ENCODE results near the gene SLC17A7. TPM values are rescaled to one million over a fixed set of nuclear protein-coding genes. Genes with fewer than 3 reads are reported as not detected.

The SLC17A7 gene
- total and polyA plus RNA-seq, 2 of the 13 experiments (the other 11 are each of a cell fraction or from before 2014, with no cell fraction given) = 0.32 TPM; not detected in 1

GRCh38 chr19:49490287-49491029 lies 49.1 kb upstream of the SLC17A7 start:
- Histone ChIP-seq H3K4me1 (ENCODE audit: insufficient read depth, low read length) (peaks cover 36% of the 10 kb centered on the region), H3K4me3 (replicated peaks in 1 of 3; ENCODE audit: insufficient read depth in 1 of 3, low read depth in 2 of 3, low read length in 3 of 3) (peak overlapping the region in 2 of 3 experiments; percentile 93 to 98; a peak in 3 of 6 replicates), H3K27ac (ENCODE audit: extremely low read length, insufficient read depth, low read length) (peak overlapping the region; percentile 87), H2AFZ (ENCODE audit: low read length) (no peak overlapping the region), H3K27me3 (ENCODE audit: control insufficient read depth in 1 of 2, insufficient read depth in 2 of 2, low read length in 2 of 2) (peaks cover 0 to 3% of the 10 kb centered on the region in 2 experiments; a peak in 1 of 5 replicates), H3K4me2 (ENCODE audit: low read depth, low read length) (peak overlapping the region; percentile 90), H3K36me3 (replicated peaks in 1 of 2; ENCODE audit: control insufficient read depth in 1 of 2, insufficient read depth in 2 of 2, low read length in 2 of 2) (peaks cover 19 to 40% of the 10 kb centered on the region in 2 experiments), H3K9me3 (ENCODE audit: low read length) (no peaks in the 10 kb centered on the region), H3K9ac (ENCODE audit: insufficient read depth, low read depth, low read length) (peak overlapping the region; percentile 100), H4K20me1 (ENCODE audit: insufficient read depth, low read length) (peaks cover 45% of the 10 kb centered on the region), H3K79me2 (ENCODE audit: insufficient read depth, low read length) (peaks cover 40% of the 10 kb centered on the region)
- no peak for FAIRE-seq
- no TSS peak for BruUV-seq (replicated peaks)
- intact Hi-C loops (cut with micrococcal nuclease; ENCODE audit: unreplicated experiment) = no loop called here
- no peak for ATAC-seq
- in situ Hi-C loops (cut with HindIII; ENCODE audit: extremely low pct_ligation_motif_present, low pct_unique_long_range_greater_than_20kb) = no loop called here
- DNase-seq (ENCODE audit: low spot score) = no peak
- 88% methylated on average over 18 of the region's 27 CpGs for WGBS (ENCODE audit: low lambda C conversion rate)
- ChIA-PET CTCF (ENCODE audit: low intra/inter-chr PET ratio, low total read pairs) (no interaction called here), POLR2A (interaction anchor here (2.9 kb wide), 1 partner anchor 12 kb away, joined by 14 read pairs; no protein-coding TSS in a partner anchor)
- TF ChIP-seq MTA3 (CRISPR knock-in tag; IDR thresholded peaks at IDR 0.05) = no peak
- TF ChIP-seq ZNF275 (CRISPR knock-in tag; IDR thresholded peaks at IDR 0.05; ENCODE audit: borderline replicate concordance) = 0 out of 2 replicates have a peak, but pooled peaks have one; percentile 50
- 0 out of 2 replicates have a peak, but pooled peaks have one; percentile 2 for TF ChIP-seq UBTF (CRISPR knock-in tag; IDR thresholded peaks at IDR 0.05)
- no peak for TF ChIP-seq ZNF441 (CRISPR knock-in tag; IDR thresholded peaks at IDR 0.05; ENCODE audit: borderline replicate concordance)
- no peak for TF ChIP-seq ZNF383 (CRISPR knock-in tag; IDR thresholded peaks at IDR 0.05; ENCODE audit: borderline replicate concordance)
- no peak for TF ChIP-seq CENPBD1 (CRISPR knock-in tag; IDR thresholded peaks at IDR 0.05; ENCODE audit: borderline replicate concordance, low read depth)
- no peak; the same call in 1 of the 2 replicates for TF ChIP-seq TAF1 (CRISPR knock-in tag; IDR thresholded peaks at IDR 0.05)
- no peak for TF ChIP-seq ZBTB4 (CRISPR knock-in tag; IDR thresholded peaks at IDR 0.05; ENCODE audit: borderline replicate concordance)
- peak; percentile 80 for TF ChIP-seq RBM22 (optimal IDR thresholded peaks at IDR 0.05; ENCODE audit: low read length)
- 0 out of 2 replicates have a peak, but pooled peaks have one; percentile 28 for TF ChIP-seq ZNF784 (CRISPR knock-in tag; IDR thresholded peaks at IDR 0.05; ENCODE audit: borderline replicate concordance)
- TF ChIP-seq SUZ12 (IDR thresholded peaks at IDR 0.05; ENCODE audit: low read depth, low read length) = no peak
- TF ChIP-seq RBFOX2 (IDR thresholded peaks at IDR 0.05; ENCODE audit: low read depth, low read length) = peak; percentile 78
- no peak for TF ChIP-seq DMAP1 (CRISPR knock-in tag; IDR thresholded peaks at IDR 0.05)
- no peak for TF ChIP-seq PTBP1 (IDR thresholded peaks at IDR 0.05; ENCODE audit: low read depth, low read length, poor library complexity, severe bottlenecking)
- TF ChIP-seq THAP11 (CRISPR knock-in tag; IDR thresholded peaks at IDR 0.05) = no peak
